Kidney tubule cell (primary cell): Measurements from ENCODE around the gene DCP2.

Source experiments
- DNase-seq: peaks from one replicate; pipeline ENCODE4 v3.0.0-alpha.2; 2018; ENCODE audit warnings: low spot score

Gene DCP2

DNA sequence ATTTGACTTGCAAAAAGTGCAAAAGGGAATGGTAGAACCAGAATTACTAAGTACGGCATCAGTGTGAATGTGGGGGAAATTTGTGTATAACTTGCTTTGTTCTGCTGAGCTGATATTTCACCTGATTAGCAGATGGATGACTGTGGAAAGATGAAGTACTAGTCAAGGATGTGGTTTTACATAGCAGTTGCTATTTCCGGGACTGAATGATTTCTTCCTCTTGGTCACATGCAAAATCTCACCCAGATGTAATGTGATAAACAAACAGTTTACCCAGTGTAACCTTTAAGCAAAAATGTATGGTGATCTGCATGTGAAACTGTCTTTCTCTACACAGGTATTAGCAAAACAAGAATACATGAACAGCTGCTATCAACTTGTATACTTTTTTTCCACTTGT is 46.1 kb downstream of the DCP2 start:
- peak; percentile 36 for DNase-seq

GRCh38 chr5:113024076-113024697 is 47.6 kb downstream of the DCP2 start:
- no peak for DNase-seq

DNA sequence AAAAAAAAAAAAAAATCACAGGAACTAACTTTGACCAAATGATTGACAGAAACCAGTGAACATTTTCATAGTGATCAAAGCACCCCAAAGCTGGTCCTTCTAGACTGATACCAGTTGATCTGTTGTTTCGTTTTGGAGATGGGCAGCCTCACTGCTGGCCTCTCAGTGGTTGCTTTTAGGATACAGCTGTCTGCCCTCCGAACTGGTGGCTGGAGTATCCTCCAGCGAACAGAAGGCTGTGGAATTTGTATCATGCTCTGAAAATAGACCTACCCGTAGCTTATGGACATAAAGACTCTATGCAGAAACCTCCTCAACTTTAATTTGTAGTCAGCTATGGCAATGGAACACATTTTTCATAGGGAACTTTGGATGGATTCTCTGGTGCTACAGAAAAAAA is 49.0 kb downstream of the DCP2 start:
- no peak for DNase-seq

DNA sequence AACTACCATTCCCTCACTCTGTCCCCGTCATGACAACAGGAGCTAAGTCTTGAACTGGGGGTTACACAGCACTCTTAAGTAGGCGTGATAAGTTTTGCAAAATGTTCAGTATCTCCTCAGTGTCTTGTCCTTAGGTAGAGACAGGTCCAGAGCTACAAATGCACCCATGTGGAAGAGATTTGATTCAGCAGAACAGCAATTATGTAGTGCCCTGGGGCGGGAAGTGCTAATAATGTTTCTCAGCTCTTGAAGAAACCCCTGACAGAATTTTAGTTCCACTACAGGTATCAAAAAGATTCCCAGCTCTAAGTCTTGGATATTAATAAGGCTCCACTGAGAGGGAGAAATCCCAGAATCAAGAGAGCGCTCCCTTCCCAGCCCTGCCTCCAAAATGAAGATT is 49.6 kb downstream of the DCP2 start:
- DNase-seq: no peak

GRCh38 chr5:113027015-113027414 is 50.4 kb downstream of the DCP2 start:
- no peak for DNase-seq

GRCh38 chr5:113027431-113027830 is 50.8 kb downstream of the DCP2 start:
- DNase-seq: no peak

GRCh38 chr5:113029614-113030013 is 53.0 kb downstream of the DCP2 start:
- DNase-seq: no peak

- DNase-seq: no peak
These were observed 54.5 kb downstream of the DCP2 start for GRCh38 chr5:113031104-113031503.

GRCh38 chr5:113031557-113031956 is 55.0 kb downstream of the DCP2 start:
- DNase-seq: no peak

GRCh38 chr5:113034182-113034773 is 57.7 kb downstream of the DCP2 start:
- peak; percentile 94 for DNase-seq

DNA sequence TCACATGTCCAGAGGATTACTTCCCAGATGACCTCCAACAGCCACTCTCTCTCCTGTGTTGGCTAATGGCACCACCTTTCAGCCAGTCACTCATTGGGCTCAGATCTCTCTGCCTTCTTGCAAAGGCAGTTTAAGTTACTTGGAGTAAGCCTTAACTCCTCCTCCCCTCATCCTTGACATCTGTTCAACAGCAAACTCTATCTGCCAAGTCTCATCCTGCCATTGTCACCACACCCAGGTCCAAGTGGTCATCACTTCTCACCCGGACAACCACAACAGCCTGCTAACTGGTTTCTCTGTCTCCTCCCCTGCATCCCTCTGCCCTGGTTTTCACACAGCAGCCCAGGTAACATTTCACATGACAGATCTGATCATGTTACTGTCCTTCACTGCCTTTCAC is 58.5 kb downstream of the DCP2 start:
- no peak for DNase-seq

GRCh38 chr5:113036321-113036720 is 59.7 kb downstream of the DCP2 start:
- no peak for DNase-seq

DNA sequence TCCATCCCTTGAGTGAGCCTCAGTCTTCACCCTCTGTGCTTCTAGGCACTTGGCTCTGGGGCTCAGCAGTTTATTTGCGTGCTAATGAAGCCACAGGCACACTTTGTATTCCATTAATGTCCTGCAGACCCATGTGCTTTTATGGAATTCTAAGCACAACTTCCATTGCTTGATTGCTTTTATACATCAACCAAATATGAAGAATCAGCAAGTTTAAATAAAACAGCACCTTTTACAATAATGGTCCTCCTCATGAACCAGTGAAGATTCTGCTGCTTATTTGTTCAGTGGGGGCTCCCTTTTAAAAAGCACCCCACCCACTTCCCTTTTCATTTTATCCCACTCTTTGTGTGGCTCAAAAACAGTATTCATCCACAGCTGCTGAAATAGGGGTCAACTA is 60.2 kb downstream of the DCP2 start:
- no peak for DNase-seq

DNA sequence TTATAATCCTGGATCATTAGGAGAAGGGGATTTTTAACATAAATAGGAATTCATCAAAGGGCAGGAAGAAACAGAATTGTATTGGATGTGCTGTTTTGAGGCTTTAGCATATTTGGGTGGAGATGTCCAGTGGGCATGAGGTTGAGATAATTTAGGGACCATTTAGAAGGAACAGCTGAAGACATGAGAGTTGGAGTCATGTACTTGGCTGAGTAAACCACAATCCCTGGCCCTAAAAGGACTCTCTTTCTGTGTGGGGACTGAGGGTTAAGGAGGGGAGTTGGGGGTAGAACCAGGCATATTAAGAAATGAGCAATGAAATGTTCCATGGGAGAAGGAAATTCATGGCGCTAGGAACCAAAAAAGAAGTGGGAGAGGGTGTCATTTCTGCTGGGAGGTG is 61.5 kb downstream of the DCP2 start:
- no peak for DNase-seq

GRCh38 chr5:113038714-113039113 is 62.1 kb downstream of the DCP2 start:
- peak; percentile 81 for DNase-seq

- DNase-seq: no peak
These were observed 62.8 kb downstream of the DCP2 start for GRCh38 chr5:113039229-113039933.

DNA sequence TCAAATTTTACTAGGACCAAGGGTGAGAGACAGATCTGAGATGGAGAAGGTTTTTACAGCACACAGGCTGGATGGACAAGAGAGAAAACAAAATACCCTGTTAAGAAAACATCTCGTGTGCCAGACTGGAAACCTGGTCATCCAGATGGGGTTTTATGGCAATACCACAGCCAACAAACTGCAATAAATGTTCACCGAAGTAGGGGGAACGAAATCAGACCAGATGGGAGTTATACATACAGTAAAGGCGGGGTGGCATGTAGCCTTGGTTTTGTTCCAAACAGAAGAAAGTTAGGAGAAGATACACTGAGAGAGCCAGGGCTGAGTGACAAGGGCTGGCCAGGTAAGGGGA is 63.3 kb downstream of the DCP2 start:
- no peak for DNase-seq

DNA sequence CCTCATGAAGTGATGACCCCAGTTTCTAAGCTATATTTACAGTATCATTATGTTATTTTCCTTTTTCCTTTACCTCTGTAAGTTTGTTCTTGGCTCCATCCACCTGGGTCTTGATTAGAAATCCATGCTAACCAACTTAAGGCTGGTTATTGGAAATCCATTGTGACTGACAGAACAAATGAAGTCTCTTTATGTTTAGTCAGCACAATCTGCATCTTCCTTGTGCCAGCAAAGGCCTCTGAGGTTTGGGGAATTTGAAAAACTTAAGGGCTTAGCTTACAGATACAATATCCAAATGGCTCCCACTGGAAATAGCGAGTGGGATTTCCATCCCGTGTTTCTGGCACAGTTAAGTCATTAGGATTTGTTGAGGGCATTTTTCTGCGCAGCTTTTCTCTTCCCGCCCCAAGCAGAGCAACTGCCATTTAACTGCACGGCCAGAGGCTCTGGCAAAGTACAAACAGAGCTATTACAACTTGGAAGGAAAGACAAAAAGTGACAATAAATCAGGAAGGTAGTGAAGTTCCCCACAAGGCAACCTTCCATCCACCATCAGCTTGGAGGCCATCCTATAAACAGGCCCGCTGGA is 64.2 kb downstream of the DCP2 start:
- DNase-seq: no peak

GRCh38 chr5:113042491-113043243 is 66.1 kb downstream of the DCP2 start:
- no peak for DNase-seq

DNA sequence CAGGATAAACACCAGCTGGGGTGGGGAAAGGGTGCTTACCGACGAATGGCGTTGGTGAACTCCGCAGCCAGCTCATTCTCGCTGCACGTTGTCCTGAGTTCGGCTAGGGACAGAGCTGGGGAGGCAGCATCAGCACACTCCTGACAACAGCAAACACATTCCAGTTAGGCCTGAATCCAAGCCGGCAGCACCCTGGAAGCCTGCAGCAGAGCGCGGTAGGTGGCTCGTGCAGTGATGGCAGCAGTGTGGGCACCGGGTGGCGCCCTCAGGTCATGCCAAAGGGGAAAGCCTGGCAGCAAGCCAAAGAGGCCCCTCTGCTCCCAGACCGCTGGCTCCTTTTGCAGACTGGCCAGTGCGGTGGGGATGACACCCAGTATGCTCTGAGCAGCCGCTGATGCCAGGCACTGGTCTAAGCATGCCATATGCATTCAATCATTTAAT is 66.9 kb downstream of the DCP2 start:
- no peak for DNase-seq

GRCh38 chr5:113044776-113045465 is 68.3 kb downstream of the DCP2 start:
- no peak for DNase-seq

GRCh38 chr5:113047234-113047633 is 70.6 kb downstream of the DCP2 start:
- peak; percentile 90 for DNase-seq
